GM10266 (cell line): ENCODE measurements around the gene ZNF560.
A peak's percentile ranks its signal among the peaks of the same experiment; 100 is the strongest.
"Not testable (repeated sequence)": the region's sequence is repeated elsewhere in the genome, so short reads cannot be mapped to it uniquely, and the experiment has no call there.

Experiments
- DNase-seq: peaks from one replicate; pipeline ENCODE4 v3.0.0; 2012; ENCODE audit errors: extremely low spot score
- TF ChIP-seq, protein P1 (sequence below): IDR thresholded peaks from 2 replicates; pipeline ENCODE4 v1.5.1; 2012; ENCODE audit warnings: mild to moderate bottlenecking, low read depth; ENCODE audit not compliant: control insufficient read depth, insufficient read depth; ENCODE audit errors: missing control alignments

Gene ZNF560

DNA sequence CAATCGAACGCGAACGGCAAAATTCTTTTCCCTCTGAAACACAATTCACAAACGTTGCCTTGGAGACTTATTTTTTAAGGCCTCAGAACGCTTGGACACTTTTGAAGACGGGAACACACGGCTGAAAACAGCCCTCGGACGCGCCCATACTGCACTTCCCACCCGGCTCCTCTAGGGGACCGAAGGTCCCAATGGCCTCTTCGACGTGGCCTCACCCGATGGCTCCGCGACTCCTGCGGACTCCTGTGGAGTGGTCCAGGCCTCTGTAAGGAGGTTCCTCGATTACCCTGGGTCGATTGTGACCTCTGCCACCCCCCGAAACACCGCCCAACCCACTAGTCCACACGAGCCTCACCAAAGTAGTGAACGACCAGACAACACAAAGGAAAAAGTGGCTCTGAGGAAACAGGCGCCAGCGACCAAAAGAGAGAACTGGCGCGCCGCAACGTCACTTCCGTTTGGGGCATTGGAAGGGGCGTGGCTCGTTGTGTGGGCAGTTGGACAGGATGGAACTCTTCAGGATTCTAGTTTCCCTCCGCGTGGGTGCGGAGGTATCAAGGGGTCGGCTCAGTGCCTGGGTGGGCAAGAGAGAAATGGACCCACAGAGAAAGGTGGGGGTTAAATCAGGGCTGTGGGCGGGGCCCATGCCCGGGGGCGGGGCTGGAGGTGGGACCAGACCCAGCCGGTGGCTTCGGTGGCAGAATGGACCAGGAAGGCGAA, at the start of gene ZNF560:
ZNF560 (minus strand) TSS at position 434 of the 720 bp plus-strand sequence. CDS start 23,303 bp downstream, outside the sequence.
- TF ChIP-seq, protein P1, sequence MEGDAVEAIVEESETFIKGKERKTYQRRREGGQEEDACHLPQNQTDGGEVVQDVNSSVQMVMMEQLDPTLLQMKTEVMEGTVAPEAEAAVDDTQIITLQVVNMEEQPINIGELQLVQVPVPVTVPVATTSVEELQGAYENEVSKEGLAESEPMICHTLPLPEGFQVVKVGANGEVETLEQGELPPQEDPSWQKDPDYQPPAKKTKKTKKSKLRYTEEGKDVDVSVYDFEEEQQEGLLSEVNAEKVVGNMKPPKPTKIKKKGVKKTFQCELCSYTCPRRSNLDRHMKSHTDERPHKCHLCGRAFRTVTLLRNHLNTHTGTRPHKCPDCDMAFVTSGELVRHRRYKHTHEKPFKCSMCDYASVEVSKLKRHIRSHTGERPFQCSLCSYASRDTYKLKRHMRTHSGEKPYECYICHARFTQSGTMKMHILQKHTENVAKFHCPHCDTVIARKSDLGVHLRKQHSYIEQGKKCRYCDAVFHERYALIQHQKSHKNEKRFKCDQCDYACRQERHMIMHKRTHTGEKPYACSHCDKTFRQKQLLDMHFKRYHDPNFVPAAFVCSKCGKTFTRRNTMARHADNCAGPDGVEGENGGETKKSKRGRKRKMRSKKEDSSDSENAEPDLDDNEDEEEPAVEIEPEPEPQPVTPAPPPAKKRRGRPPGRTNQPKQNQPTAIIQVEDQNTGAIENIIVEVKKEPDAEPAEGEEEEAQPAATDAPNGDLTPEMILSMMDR, result no peak
- no peak for DNase-seq

DNA sequence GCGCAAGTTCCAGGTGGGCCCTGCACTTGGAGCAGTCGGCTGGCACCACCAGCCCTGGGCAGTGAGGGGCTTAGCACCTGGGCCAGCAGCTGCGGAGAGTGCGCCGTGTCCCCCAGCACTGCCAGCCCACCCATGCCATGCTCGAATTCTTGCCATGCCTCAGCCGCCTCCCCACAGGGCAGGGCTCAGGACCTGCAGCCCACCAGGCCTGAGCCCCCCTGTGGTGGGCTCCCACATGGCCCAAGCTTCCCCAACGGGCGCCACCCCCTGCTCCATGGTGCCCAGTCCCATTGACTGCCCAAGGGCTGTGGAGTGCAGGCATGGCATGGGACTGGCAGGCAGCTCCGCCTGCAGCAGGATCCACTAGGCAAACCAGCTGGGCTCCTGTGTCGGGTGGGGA, 49.5 kb upstream of the ZNF560 start:
- DNase-seq, result no peak
- TF ChIP-seq, protein P1, result no peak

DNA sequence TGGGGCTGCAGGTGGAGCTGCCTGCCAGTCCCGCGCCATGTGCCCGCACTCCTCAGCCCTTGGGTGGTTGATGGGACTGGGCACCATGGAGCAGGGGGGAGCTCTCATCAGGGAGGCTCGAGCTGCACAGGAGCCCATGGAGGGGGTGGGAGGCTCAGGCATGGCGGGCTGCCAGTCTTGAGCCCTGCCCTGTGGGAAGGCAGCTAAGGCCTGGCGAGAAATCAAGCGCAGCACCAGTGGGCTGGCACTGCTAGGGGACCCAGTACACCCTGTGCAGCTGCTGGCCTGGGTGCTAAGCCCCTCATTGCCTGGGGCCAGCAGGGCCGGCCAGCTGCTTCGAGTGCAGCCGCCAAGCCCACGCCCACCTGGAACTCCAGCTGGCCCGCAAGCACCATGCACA, 42.9 kb upstream of the ZNF560 start:
- DNase-seq, result not testable (repeated sequence)

GRCh38 chr19:9539921-9540320, 41.5 kb upstream of the ZNF560 start:
- not testable (repeated sequence) for DNase-seq

GRCh38 chr19:9539201-9539600, 40.8 kb upstream of the ZNF560 start:
- DNase-seq, result not testable (repeated sequence)

- TF ChIP-seq, protein P1, result no peak
- peak; percentile 89 for DNase-seq
These were observed 40.0 kb upstream of the ZNF560 start, which contains the start of gene ZNF426 for GRCh38 chr19:9538183-9539058. TSS of gene ZNF426 (minus strand) at chr19:9538645. CDS start at chr19:9536232, 2,413 bp downstream.

DNA sequence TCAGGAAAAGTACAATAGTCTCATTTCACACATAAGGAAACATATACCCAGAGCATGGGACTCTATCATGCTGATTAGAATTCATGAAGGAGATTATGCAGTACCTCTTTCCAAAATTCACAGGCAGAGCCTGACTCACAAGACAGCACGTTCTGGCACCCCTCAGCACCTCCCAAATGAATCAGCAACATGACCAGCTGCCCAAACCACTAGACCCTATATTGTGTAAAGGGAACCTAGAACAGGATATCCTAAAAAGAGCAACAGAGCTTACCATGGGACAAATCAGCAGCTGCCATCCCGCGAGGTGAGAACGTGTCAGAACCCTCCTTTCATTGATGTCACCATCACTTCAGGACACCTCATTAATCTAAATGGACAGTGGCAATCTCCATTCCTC, 37.5 kb upstream of the ZNF560 start:
- no peak for DNase-seq

GRCh38 chr19:9531933-9532332, 33.5 kb upstream of the ZNF560 start:
- no peak for DNase-seq
- TF ChIP-seq, protein P1, result no peak

More for the DNA sequence above, 37.5 kb upstream of the ZNF560 start:
- TF ChIP-seq, protein P1, result no peak
